Esophagus squamous epithelium (tissue), 5 donors: ENCODE results near the gene TP53. TPM values are rescaled to one million over a fixed set of nuclear protein-coding genes. Genes with fewer than 3 reads are reported as not detected.

Experiments used
- DNase-seq: peaks from one replicate; lab custom pipeline; 2025; lab: John Stamatoyannopoulos, UW
- H3K27ac ChIP-seq, 4 donors: fragments of 200-600 bp; sonication (generic); one replicate each; pipeline ENCODE4 v1.5.1; 2016 to 2019; ENCODE audit warnings: mild to moderate bottlenecking in 1 of 4
- H3K27me3 ChIP-seq, 4 donors: fragments of 200-600 bp; sonication (generic); 1 replicate in 3 of 4; 2 replicates in 1 of 4; pipeline versions ENCODE4 v1.5.1 to v1.6.0; 2017 to 2021; ENCODE audit warnings: antibody characterized with exemption in 1 of 4
- H3K36me3 ChIP-seq, 3 donors: fragments of 200-600 bp; sonication (generic); one replicate each; pipeline ENCODE4 v1.5.1; 2016 to 2019
- H3K4me1 ChIP-seq, 3 donors: fragments of 200-600 bp; sonication (generic); one replicate each; pipeline ENCODE4 v1.5.1; 2017 to 2019
- H3K4me3 ChIP-seq, 4 donors: fragments of 200-600 bp; sonication (generic); 1 replicate in 3 of 4; 2 replicates in 1 of 4; pipeline ENCODE4 v1.5.1; 2016 to 2019; ENCODE audit warnings: mild to moderate bottlenecking in 2 of 4, moderate library complexity in 1 of 4
- H3K9me3 ChIP-seq, 3 donors: fragments of 200-600 bp; sonication (generic); one replicate each; pipeline ENCODE4 v1.5.1; 2016 to 2019
- POLR2A ChIP-seq, 4 donors: fragments of 450-650 bp; IDR thresholded peaks; one replicate each; pipeline ENCODE4 v1.6.1; 2017; ENCODE audit warnings: antibody characterized with exemption in 4 of 4, mild to moderate bottlenecking in 4 of 4, moderate library complexity in 3 of 4
- WGBS, 2 donors: methylation state at CpG; one replicate each; pipeline ENCODE4 v1.1.5; 2018; 5-methylcytosine and 5-hydroxymethylcytosine counted together
- intact Hi-C: fragments of 100-400 bp; cut with DNase I; formaldehyde crosslinking; loops from one replicate; pipeline ENCODE4 v1.15.0; 2022
- total RNA-seq, 4 donors: library from RNA; depleted of rRNA; stranded (reverse); fragments of >200 nt; gene quantifications; one replicate each; pipeline ENCODE4 v1.1.0, GENCODE V29; 2016
- TF ChIP-seq, protein P1 (sequence below), 6 experiments: fragments of 450-650 bp in 4 of 6; fragments of 200-600 bp in 2 of 6; sonication (generic) in 2 of 6; IDR thresholded peaks; one replicate each; pipeline ENCODE4 v1.5.1; 2016 to 2019; ENCODE audit warnings: antibody characterized with exemption in 6 of 6, mild to moderate bottlenecking in 4 of 6, moderate library complexity in 4 of 6
- donor health status: DM: yes; HTN: yes; CAD: no.

The TP53 gene
- total RNA-seq, 4 donors from 2014 or later: 26.6 to 35.1 (median 33.9) TPM

DNA sequence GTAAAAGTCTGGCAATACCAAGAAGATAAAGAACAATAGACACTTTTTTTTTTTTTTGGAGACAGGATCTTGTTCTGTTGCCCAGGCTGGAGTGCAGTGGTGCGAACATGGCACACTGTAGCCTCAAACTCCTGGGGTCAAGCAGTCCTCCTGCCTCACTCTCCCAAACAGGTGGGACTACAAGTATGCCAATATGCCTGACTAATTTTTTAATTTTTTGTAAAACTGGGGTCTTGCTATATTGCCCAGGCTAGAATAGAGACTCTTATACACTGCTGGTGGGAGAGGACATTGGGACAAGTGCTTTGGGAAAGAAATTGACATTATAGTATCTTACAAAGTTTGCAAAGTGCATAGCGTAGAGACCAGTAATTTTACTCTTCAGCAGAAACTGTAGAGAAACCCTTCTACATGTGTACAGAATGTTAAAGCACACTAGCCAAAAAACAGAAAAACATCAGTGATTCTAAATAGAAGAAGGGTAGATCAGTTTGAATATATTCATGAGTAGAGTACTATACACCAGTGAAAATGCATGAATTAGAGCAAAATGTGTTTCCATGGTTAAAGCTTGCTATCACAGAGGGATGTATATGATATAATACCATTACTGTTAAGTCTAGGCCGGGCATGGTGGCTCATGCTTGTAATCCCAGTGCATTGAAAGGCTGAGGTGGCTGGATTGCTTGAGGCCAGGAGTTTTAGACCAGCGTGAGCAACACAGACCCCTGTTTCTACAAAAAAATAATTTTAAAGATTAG lies 10.7 kb upstream of the TP53 start:
- Histone ChIP-seq H3K27me3 (peaks cover 0 to 8% (median 0%) of the 10 kb centered on the region in 4 donors), H3K4me3 (no peak overlapping the region), H3K36me3 (peaks cover 0 to 47% (median 7%) of the 10 kb centered on the region in 3 donors), H3K4me1 (no peaks in the 10 kb centered on the region), H3K9me3 (no peaks in the 10 kb centered on the region), H3K27ac (no peak overlapping the region)
- no peak for DNase-seq
- 94 to 98% methylated on average over 4 of the region's 4 CpGs for WGBS, 2 donors
- intact Hi-C loops: no loop called here
- no peak for TF ChIP-seq POLR2A (IDR thresholded peaks at IDR 0.05)
- TF ChIP-seq, protein P1, sequence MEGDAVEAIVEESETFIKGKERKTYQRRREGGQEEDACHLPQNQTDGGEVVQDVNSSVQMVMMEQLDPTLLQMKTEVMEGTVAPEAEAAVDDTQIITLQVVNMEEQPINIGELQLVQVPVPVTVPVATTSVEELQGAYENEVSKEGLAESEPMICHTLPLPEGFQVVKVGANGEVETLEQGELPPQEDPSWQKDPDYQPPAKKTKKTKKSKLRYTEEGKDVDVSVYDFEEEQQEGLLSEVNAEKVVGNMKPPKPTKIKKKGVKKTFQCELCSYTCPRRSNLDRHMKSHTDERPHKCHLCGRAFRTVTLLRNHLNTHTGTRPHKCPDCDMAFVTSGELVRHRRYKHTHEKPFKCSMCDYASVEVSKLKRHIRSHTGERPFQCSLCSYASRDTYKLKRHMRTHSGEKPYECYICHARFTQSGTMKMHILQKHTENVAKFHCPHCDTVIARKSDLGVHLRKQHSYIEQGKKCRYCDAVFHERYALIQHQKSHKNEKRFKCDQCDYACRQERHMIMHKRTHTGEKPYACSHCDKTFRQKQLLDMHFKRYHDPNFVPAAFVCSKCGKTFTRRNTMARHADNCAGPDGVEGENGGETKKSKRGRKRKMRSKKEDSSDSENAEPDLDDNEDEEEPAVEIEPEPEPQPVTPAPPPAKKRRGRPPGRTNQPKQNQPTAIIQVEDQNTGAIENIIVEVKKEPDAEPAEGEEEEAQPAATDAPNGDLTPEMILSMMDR (IDR thresholded peaks at IDR 0.05): no peak

DNA sequence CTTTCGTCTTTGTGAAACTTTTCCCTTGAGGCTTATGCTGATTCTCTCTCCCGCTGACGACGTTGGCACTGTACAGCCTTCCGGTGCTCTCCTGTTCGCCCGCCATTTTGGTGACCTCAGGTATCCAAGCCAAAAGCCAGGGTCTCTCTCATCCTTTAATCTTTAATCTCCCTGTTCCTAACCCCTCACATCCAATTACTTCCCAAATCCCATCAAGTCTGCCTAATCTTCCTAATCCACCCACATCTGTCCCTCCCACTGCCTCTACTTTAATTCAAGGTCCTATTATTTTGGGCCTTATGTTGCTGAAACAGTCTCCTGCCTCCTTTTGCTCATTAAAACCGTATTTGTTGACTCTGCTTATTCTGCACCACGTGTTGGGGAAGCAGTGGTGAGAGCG lies 8.3 kb upstream of the TP53 start:
- no peak for TF ChIP-seq POLR2A (IDR thresholded peaks at IDR 0.05)
- intact Hi-C loops: no loop called here
- H3K36me3 ChIP-seq: peaks cover 0 to 42% (median 0%) of the 10 kb centered on the region in 3 donors

DNA sequence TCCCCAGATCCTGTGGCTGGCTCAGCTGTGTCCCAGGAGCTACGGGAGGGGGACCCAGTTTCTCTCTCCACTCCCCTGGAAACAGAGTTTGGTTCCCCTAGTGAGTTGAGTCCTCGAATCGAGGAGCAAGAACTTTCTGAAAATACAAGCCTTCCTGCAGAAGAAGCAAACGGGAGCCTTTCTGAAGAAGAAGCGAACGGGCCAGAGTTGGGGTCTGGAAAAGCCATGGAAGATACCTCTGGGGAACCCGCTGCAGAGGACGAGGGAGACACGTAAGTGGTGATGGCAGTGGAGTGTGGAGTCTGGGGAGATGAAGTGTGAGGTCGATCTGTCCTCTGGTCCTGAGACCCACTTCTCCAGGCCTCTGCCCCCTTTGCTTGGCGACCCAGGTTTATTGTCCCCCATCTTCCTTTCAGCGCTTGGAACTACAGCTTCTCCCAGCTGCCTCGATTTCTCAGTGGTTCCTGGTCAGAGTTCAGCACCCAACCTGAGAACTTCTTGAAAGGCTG lies 1.6 kb upstream of the TP53 start:
- Histone ChIP-seq H3K36me3 (peaks cover 0 to 33% (median 0%) of the 10 kb centered on the region in 3 donors), H3K4me3 (peak overlapping the region; percentile 54 to 86 (median 66)), H3K27ac (peak overlapping the region; percentile 66 to 93 (median 72)), H3K4me1 (peaks cover 9 to 46% (median 23%) of the 10 kb centered on the region in 3 donors), H3K9me3 (no peaks in the 10 kb centered on the region), H3K27me3 (no peaks in the 10 kb centered on the region)
- DNase-seq: no peak
- intact Hi-C loops: no loop called here
- TF ChIP-seq, protein P1 (IDR thresholded peaks at IDR 0.05): no peak
- 13 to 18% methylated on average over 7 to 10 of the region's 13 CpGs for WGBS, 2 donors

More for the DNA sequence above, 8.3 kb upstream of the TP53 start:
- WGBS, 2 donors: 92 to 95% methylated on average over 10 of the region's 10 CpGs
- Histone ChIP-seq H3K4me1 (no peaks in the 10 kb centered on the region), H3K27ac (no peak overlapping the region), H3K27me3 (no peaks in the 10 kb centered on the region), H3K4me3 (no peak overlapping the region), H3K9me3 (no peaks in the 10 kb centered on the region)
- no peak for DNase-seq

DNA sequence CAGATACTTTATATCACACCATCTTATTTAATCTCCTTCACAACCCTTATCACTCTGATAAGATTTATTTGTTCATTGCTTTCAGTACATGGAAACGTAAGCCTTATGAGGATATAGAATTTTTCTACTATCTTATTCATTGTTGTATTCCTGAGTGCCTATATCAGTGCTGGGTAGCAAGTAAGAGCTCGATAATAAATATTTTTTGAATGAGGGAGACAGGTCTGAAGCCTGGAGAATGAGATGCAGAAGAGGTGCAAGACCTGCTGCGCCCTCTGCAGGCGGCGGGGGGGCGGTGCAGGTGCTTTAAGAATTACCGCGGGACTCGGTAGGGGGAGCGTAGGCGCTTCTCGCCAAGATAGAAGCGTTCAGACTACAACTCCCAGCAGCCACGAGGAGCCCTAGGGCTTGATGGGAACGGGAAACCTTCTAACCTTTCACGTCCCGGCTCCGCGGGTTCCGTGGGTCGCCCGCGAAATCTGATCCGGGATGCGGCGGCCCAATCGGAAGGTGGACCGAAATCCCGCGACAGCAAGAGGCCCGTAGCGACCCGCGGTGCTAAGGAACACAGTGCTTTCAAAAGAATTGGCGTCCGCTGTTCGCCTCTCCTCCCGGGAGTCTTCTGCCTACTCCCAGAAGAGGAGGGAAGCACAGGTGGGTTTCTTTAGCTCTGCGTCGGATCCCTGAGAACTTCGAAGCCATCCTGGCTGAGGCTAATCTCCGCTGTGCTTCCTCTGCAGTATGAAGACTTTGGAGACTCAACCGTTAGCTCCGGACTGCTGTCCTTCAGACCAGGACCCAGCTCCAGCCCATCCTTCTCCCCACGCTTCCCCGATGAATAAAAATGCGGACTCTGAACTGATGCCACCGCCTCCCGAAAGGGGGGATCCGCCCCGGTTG lies 868 bp upstream of the TP53 start, which contains the start of gene WRAP53:
Gene WRAP53, plus strand, starts transcription at position 570 of the 900 bp plus-strand sequence. Its CDS starts 172 bp downstream, at position 742.
- peak; percentile 80 for DNase-seq
- no peaks in the 10 kb centered on the region for H3K9me3 ChIP-seq

More for the DNA sequence above, 868 bp upstream of the TP53 start, which contains the start of gene WRAP53:
- intact Hi-C loops: no loop called here
- TF ChIP-seq POLR2A (IDR thresholded peaks at IDR 0.05): peak in 1 of 4 donors; percentile 19
- TF ChIP-seq, protein P1 (IDR thresholded peaks at IDR 0.05): peak; percentile 97 to 100 (median 99)
- Histone ChIP-seq H3K36me3 (peaks cover 0 to 28% (median 0%) of the 10 kb centered on the region in 3 donors), H3K27ac (peak within 1 kb of the TSS; percentile 93 to 97 (median 94)), H3K4me3 (peak within 1 kb of the TSS; percentile 63 to 87 (median 78)), H3K4me1 (peaks cover 9 to 49% (median 24%) of the 10 kb centered on the region in 3 donors), H3K27me3 (no peaks in the 10 kb centered on the region)
- 0 to 1% methylated on average over 20 to 29 of the region's 51 CpGs for WGBS, 2 donors
